PC-9 (cell line): Measurements from ENCODE around the gene TMSB4X.
"Not testable (repeated sequence)": the region's sequence is repeated elsewhere in the genome, so short reads cannot be mapped to it uniquely, and the experiment has no call there.

Experiments
- CTCF ChIP-seq: fragments of 200-600 bp; sonication (generic); conservative IDR thresholded peaks from 2 replicates; pipeline ENCODE4 v1.6.1; 2017; ENCODE audit warnings: mixed run types, antibody characterized with exemption, mild to moderate bottlenecking, moderate library complexity
- EZH2 ChIP-seq: fragments of 200-600 bp; sonication (generic); IDR thresholded peaks from 2 replicates; pipeline ENCODE4 v1.8.0; 2017; ENCODE audit warnings: antibody characterized with exemption, low read depth

GRCh38 chrX:12944452-12944851 lies 30.5 kb upstream of the TMSB4X start:
- not testable (repeated sequence) for TF ChIP-seq CTCF, EZH2
